Lower lobe of right lung (tissue), 2 donors: ENCODE results near the gene CYB5B. TPM values are rescaled to one million over a fixed set of nuclear protein-coding genes. Genes with fewer than 3 reads are reported as not detected.

Experiments
- ATAC-seq, 2 donors: fragments of 200-7000 bp; cut with Tn5 transposase; one replicate each; pipeline ENCODE4 v1.9.1; 2020 to 2022; ENCODE audit warnings: mild to moderate bottlenecking in 2 of 2, moderate library complexity in 2 of 2
- DNase-seq: peaks from one replicate; pipeline ENCODE4 v3.0.0-alpha.2; 2020
- H3K27ac ChIP-seq: fragments of 200-600 bp; one replicate; pipeline ENCODE4 v1.8.0; 2022
- H3K27me3 ChIP-seq: fragments of 200-600 bp; one replicate; pipeline ENCODE4 v1.8.0; 2022; ENCODE audit warnings: low read depth
- H3K36me3 ChIP-seq: fragments of 200-600 bp; one replicate; pipeline ENCODE4 v1.8.0; 2022; ENCODE audit warnings: mild to moderate bottlenecking
- H3K4me1 ChIP-seq: fragments of 200-600 bp; one replicate; pipeline ENCODE4 v1.8.0; 2022
- H3K4me3 ChIP-seq: fragments of 200-600 bp; one replicate; pipeline ENCODE4 v1.8.0; 2022; ENCODE audit warnings: mild to moderate bottlenecking
- H3K9me3 ChIP-seq: fragments of 200-600 bp; one replicate; pipeline ENCODE4 v1.8.0; 2022
- intact Hi-C: fragments of 100-400 bp; cut with DNase I; formaldehyde crosslinking; loops from one replicate; pipeline ENCODE4 v1.11.0; 2022
- total RNA-seq: library from RNA; stranded (reverse); fragmentation: NEBNext Ultra II Directional; extraction: Animal tissue kit (Norgen Biotek cat#: 25700); gene quantifications from one replicate; pipeline ENCODE4 v1.2.1, GENCODE V29; 2021
- TF ChIP-seq, protein P1 (sequence below): fragments of 200-600 bp; IDR thresholded peaks from one replicate; pipeline ENCODE4 v1.8.0; 2022; ENCODE audit warnings: antibody characterized with exemption, mild to moderate bottlenecking
- donor health status: DM: no; HTN: yes; CAD: no; lungs with severe emphysema.

CYB5B gene
- total RNA-seq, 1 donor from 2014 or later = 78.2 TPM

GRCh38 chr16:69483611-69484010, 59.2 kb downstream of the CYB5B start:
- Histone ChIP-seq H3K36me3 (no peaks in the 10 kb centered on the region), H3K9me3 (no peaks in the 10 kb centered on the region), H3K4me3 (no peak overlapping the region), H3K27ac (no peak overlapping the region), H3K4me1 (peaks cover 20% of the 10 kb centered on the region), H3K27me3 (no peaks in the 10 kb centered on the region)
- no peak for ATAC-seq
- no peak for DNase-seq
- TF ChIP-seq, protein P1, sequence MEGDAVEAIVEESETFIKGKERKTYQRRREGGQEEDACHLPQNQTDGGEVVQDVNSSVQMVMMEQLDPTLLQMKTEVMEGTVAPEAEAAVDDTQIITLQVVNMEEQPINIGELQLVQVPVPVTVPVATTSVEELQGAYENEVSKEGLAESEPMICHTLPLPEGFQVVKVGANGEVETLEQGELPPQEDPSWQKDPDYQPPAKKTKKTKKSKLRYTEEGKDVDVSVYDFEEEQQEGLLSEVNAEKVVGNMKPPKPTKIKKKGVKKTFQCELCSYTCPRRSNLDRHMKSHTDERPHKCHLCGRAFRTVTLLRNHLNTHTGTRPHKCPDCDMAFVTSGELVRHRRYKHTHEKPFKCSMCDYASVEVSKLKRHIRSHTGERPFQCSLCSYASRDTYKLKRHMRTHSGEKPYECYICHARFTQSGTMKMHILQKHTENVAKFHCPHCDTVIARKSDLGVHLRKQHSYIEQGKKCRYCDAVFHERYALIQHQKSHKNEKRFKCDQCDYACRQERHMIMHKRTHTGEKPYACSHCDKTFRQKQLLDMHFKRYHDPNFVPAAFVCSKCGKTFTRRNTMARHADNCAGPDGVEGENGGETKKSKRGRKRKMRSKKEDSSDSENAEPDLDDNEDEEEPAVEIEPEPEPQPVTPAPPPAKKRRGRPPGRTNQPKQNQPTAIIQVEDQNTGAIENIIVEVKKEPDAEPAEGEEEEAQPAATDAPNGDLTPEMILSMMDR = no peak
- intact Hi-C loops = no loop called here

GRCh38 chr16:69485361-69485760, 60.9 kb downstream of the CYB5B start:
- Histone ChIP-seq H3K36me3 (no peaks in the 10 kb centered on the region), H3K9me3 (no peaks in the 10 kb centered on the region), H3K4me3 (no peak overlapping the region), H3K27me3 (no peaks in the 10 kb centered on the region), H3K4me1 (peaks cover 20% of the 10 kb centered on the region), H3K27ac (no peak overlapping the region)
- TF ChIP-seq, protein P1 = no peak
- no peak for DNase-seq
- intact Hi-C loops = no loop called here
- no peak for ATAC-seq

DNA sequence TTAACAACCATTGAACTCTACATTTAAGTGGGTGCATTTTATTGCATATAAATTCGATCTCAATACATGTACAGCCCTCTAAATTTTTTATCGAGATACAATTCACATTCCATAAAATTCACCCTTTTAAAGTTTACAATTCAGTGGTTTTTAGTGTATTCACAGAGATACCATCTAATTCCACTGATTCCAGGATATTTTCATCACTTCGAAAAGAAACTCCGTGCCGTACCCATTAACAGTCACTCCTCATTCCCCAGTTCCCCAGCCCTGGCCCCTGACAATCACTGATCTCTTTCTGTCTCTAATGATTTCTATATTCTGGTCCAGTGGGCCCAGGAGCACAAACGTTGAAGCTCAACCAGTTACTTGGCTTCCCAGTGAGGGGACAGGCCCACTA, 61.4 kb downstream of the CYB5B start:
- Histone ChIP-seq H3K27me3 (no peaks in the 10 kb centered on the region), H3K4me1 (peaks cover 20% of the 10 kb centered on the region), H3K9me3 (no peaks in the 10 kb centered on the region), H3K4me3 (no peak overlapping the region), H3K27ac (no peak overlapping the region), H3K36me3 (no peaks in the 10 kb centered on the region)
- TF ChIP-seq, protein P1 = no peak
- no peak for ATAC-seq
- DNase-seq = no peak
- intact Hi-C loops = no loop called here

- intact Hi-C loops = no loop called here
- TF ChIP-seq, protein P1 = no peak
- H3K4me3 ChIP-seq = no peak overlapping the region
Measured at GRCh38 chr16:69486272-69486671, 61.9 kb downstream of the CYB5B start.

GRCh38 chr16:69486724-69487123, 62.3 kb downstream of the CYB5B start:
- no peak for DNase-seq
- H3K9me3 ChIP-seq = no peaks in the 10 kb centered on the region

More at GRCh38 chr16:69486272-69486671, 61.9 kb downstream of the CYB5B start:
- no peaks in the 10 kb centered on the region for H3K27me3 ChIP-seq
- ATAC-seq (no peak), DNase-seq (no peak)
- no peaks in the 10 kb centered on the region for H3K36me3 ChIP-seq
- no peak overlapping the region for H3K27ac ChIP-seq
- peaks cover 15% of the 10 kb centered on the region for H3K4me1 ChIP-seq
- H3K9me3 ChIP-seq = no peaks in the 10 kb centered on the region

More at GRCh38 chr16:69486724-69487123, 62.3 kb downstream of the CYB5B start:
- no peaks in the 10 kb centered on the region for H3K27me3 ChIP-seq
- H3K4me3 ChIP-seq = no peak overlapping the region
- TF ChIP-seq, protein P1 = no peak
- H3K36me3 ChIP-seq = no peaks in the 10 kb centered on the region
- ATAC-seq = no peak
- intact Hi-C loops = no loop called here
- peaks cover 11% of the 10 kb centered on the region for H3K4me1 ChIP-seq
- H3K27ac ChIP-seq = no peak overlapping the region
